ENCODE measurements around the gene CDKL5.

Gene CDKL5

DNA sequence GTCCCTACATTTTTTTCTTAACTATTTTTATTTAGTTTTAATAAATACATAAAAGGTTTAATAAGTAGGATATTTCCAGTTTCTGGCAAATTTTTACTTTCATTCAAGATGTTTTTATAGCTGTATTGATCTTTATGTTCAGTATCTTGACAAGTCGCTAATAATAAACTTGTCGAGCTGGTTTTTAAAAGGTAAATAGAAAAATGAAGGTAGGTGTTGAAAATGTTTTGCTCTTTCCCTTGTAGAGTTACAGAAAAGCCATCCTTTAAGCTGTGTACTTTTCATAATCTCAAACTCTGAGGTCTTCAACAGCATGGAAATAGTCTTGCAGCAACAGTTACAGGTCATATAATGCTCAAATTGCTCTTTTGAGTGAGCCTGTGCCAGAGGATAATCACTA is 193.9 kb downstream of the CDKL5 start:
- Histone ChIP-seq H3K36me3 (replicated peaks; ENCODE audit: low read depth, low read length) (no peaks in the 10 kb centered on the region), H3K27ac (ENCODE audit: low read length) (no peak overlapping the region), H3K79me2 (ENCODE audit: low read length) (no peaks in the 10 kb centered on the region), H3K9ac (ENCODE audit: low read length) (no peak overlapping the region), H3K4me2 (ENCODE audit: low read length) (no peak overlapping the region), H3K9me3 (ENCODE audit: insufficient read depth, low read length) (no peaks in the 10 kb centered on the region), H2AFZ (ENCODE audit: low read depth, low read length) (no peak overlapping the region), H4K20me1 (ENCODE audit: insufficient read depth, low read length) (no peaks in the 10 kb centered on the region), H3K4me3 (ENCODE audit: low read length) (no peak overlapping the region), H3K27me3 (ENCODE audit: low read depth, low read length) (no peaks in the 10 kb centered on the region), H3K4me1 (ENCODE audit: low read length) (no peaks in the 10 kb centered on the region)
- TF ChIP-seq EZH2phosphoT487 (IDR thresholded peaks at IDR 0.05; ENCODE audit: low read depth): no peak
- TF ChIP-seq, protein P1, sequence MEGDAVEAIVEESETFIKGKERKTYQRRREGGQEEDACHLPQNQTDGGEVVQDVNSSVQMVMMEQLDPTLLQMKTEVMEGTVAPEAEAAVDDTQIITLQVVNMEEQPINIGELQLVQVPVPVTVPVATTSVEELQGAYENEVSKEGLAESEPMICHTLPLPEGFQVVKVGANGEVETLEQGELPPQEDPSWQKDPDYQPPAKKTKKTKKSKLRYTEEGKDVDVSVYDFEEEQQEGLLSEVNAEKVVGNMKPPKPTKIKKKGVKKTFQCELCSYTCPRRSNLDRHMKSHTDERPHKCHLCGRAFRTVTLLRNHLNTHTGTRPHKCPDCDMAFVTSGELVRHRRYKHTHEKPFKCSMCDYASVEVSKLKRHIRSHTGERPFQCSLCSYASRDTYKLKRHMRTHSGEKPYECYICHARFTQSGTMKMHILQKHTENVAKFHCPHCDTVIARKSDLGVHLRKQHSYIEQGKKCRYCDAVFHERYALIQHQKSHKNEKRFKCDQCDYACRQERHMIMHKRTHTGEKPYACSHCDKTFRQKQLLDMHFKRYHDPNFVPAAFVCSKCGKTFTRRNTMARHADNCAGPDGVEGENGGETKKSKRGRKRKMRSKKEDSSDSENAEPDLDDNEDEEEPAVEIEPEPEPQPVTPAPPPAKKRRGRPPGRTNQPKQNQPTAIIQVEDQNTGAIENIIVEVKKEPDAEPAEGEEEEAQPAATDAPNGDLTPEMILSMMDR (IDR thresholded peaks at IDR 0.05; ENCODE audit: low read depth, low read length): no peak

DNA sequence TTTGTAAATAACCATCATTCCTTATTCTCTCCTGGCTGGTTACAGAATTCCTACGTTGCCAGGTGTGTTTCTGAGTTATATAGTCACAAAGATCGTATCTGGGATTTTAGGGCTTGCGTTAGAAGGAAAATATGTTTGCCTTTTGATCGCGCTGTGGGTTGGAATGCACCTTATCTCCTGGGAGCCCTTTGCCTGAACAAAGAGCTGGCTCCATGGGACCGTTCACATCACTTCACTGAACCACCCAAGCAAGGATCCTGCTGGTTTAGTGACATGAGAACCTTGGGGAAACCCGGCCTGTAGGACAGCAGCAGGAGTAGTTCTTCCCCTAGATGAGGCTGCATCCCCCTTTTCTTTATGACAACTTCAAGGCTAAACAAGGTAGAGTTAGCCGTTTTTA is 194.9 kb downstream of the CDKL5 start:
- Histone ChIP-seq H3K4me1 (ENCODE audit: low read length) (no peaks in the 10 kb centered on the region), H3K9ac (ENCODE audit: low read length) (no peak overlapping the region), H4K20me1 (ENCODE audit: insufficient read depth, low read length) (no peaks in the 10 kb centered on the region), H3K27ac (ENCODE audit: low read length) (no peak overlapping the region), H3K27me3 (ENCODE audit: low read depth, low read length) (no peaks in the 10 kb centered on the region), H3K36me3 (replicated peaks; ENCODE audit: low read depth, low read length) (no peaks in the 10 kb centered on the region), H3K79me2 (ENCODE audit: low read length) (no peaks in the 10 kb centered on the region), H3K9me3 (ENCODE audit: insufficient read depth, low read length) (no peaks in the 10 kb centered on the region), H2AFZ (ENCODE audit: low read depth, low read length) (no peak overlapping the region), H3K4me3 (ENCODE audit: low read length) (no peak overlapping the region), H3K4me2 (ENCODE audit: low read length) (no peak overlapping the region)
- TF ChIP-seq EZH2phosphoT487 (IDR thresholded peaks at IDR 0.05; ENCODE audit: low read depth): no peak
- TF ChIP-seq, protein P1 (IDR thresholded peaks at IDR 0.05; ENCODE audit: low read depth, low read length): no peak

DNA sequence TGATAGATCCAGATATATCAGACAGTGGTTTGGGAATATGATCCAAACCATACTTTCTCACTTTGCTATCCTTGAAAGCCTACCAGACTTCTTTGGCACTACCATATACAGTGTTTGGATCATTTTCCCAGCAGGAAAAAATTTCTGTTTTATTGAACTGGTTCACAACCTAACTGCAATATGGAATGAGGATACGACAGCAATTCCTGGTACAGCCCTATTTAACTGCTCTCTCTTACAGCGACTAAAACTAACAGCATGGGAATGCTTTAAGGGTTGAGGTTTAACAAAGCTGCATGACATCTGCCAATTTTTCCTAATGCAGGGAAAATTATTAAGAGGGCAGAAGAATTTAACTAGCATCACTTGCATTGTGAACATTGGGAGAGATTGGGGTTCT is 199.2 kb downstream of the CDKL5 start:
- Histone ChIP-seq H3K9ac (ENCODE audit: low read length) (no peak overlapping the region), H3K79me2 (ENCODE audit: low read length) (no peaks in the 10 kb centered on the region), H4K20me1 (ENCODE audit: insufficient read depth, low read length) (no peaks in the 10 kb centered on the region), H2AFZ (ENCODE audit: low read depth, low read length) (no peak overlapping the region), H3K4me3 (ENCODE audit: low read length) (no peak overlapping the region), H3K4me1 (ENCODE audit: low read length) (no peaks in the 10 kb centered on the region), H3K9me3 (ENCODE audit: insufficient read depth, low read length) (no peaks in the 10 kb centered on the region), H3K27ac (ENCODE audit: low read length) (no peak overlapping the region), H3K4me2 (ENCODE audit: low read length) (no peak overlapping the region), H3K36me3 (replicated peaks; ENCODE audit: low read depth, low read length) (no peaks in the 10 kb centered on the region), H3K27me3 (ENCODE audit: low read depth, low read length) (no peaks in the 10 kb centered on the region)
- no peak for TF ChIP-seq EZH2phosphoT487 (IDR thresholded peaks at IDR 0.05; ENCODE audit: low read depth)
- TF ChIP-seq, protein P1 (IDR thresholded peaks at IDR 0.05; ENCODE audit: low read depth, low read length): no peak

DNA sequence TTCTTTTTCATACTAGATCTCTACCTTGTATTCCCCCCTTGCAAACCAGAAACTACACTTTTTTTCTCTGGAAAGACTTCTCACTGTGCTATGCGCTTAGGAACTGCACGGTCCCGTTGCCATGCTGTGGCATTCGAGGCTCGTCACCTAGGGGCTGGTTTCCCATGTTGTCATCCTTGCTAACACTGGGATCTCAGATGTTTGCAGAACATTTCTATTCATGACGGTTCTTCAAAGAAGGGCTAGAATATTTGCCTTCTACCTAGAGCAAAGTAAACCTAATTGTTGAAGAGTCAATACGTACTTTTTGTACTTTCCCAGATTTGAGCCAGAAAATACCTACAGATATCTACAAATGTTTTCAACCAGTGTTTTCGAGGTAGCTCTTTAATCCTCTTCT is 205.5 kb downstream of the CDKL5 start:
- Histone ChIP-seq H3K27ac (ENCODE audit: low read length) (no peak overlapping the region), H3K4me1 (ENCODE audit: low read length) (no peaks in the 10 kb centered on the region), H3K79me2 (ENCODE audit: low read length) (no peaks in the 10 kb centered on the region), H3K9me3 (ENCODE audit: insufficient read depth, low read length) (no peaks in the 10 kb centered on the region), H3K9ac (ENCODE audit: low read length) (no peak overlapping the region), H3K4me3 (ENCODE audit: low read length) (no peak overlapping the region), H3K36me3 (replicated peaks; ENCODE audit: low read depth, low read length) (no peaks in the 10 kb centered on the region), H2AFZ (ENCODE audit: low read depth, low read length) (no peak overlapping the region), H4K20me1 (ENCODE audit: insufficient read depth, low read length) (no peaks in the 10 kb centered on the region), H3K27me3 (ENCODE audit: low read depth, low read length) (no peaks in the 10 kb centered on the region), H3K4me2 (ENCODE audit: low read length) (no peak overlapping the region)
- TF ChIP-seq, protein P1 (IDR thresholded peaks at IDR 0.05; ENCODE audit: low read depth, low read length): no peak
- no peak for TF ChIP-seq EZH2phosphoT487 (IDR thresholded peaks at IDR 0.05; ENCODE audit: low read depth)

All from OCI-LY3 (cell line).